ENCODE results near the gene TGM2. TPM values are rescaled to one million over a fixed set of nuclear protein-coding genes. Genes with fewer than 3 reads are reported as not detected.

TGM2 gene
- total and polyA plus RNA-seq, 7 donors, result 6.5 to 104 (median 20.7) TPM

DNA sequence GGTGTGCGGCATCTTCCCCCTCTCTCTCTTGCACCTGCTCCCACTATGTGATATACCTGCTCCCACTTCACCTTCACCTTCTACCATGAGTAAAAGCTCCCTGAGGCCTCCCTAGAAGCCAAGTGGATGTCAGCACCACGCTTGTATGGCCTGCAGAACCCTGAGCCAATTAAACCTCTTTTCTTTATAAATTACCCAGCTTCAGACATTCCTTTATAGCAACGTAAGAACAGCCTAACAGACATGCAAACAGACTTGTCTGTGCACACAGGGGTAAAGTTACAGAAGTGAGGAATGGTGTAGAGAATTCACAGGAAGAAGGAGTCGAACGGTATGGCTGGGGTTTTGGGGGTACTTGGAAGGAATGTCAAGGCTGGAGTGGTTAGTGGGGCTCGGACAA is 14.8 kb upstream of the TGM2 start:
- no peak for TF ChIP-seq POLR2AphosphoS5 (IDR thresholded peaks at IDR 0.05)
- TF ChIP-seq, protein P1, sequence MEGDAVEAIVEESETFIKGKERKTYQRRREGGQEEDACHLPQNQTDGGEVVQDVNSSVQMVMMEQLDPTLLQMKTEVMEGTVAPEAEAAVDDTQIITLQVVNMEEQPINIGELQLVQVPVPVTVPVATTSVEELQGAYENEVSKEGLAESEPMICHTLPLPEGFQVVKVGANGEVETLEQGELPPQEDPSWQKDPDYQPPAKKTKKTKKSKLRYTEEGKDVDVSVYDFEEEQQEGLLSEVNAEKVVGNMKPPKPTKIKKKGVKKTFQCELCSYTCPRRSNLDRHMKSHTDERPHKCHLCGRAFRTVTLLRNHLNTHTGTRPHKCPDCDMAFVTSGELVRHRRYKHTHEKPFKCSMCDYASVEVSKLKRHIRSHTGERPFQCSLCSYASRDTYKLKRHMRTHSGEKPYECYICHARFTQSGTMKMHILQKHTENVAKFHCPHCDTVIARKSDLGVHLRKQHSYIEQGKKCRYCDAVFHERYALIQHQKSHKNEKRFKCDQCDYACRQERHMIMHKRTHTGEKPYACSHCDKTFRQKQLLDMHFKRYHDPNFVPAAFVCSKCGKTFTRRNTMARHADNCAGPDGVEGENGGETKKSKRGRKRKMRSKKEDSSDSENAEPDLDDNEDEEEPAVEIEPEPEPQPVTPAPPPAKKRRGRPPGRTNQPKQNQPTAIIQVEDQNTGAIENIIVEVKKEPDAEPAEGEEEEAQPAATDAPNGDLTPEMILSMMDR (IDR thresholded peaks at IDR 0.05), result no peak
- TF ChIP-seq POLR2A (IDR thresholded peaks at IDR 0.05), result no peak
- TF ChIP-seq EP300 (IDR thresholded peaks at IDR 0.05), result no peak
- intact Hi-C loops (cut with DNase I), result no loop called here

DNA sequence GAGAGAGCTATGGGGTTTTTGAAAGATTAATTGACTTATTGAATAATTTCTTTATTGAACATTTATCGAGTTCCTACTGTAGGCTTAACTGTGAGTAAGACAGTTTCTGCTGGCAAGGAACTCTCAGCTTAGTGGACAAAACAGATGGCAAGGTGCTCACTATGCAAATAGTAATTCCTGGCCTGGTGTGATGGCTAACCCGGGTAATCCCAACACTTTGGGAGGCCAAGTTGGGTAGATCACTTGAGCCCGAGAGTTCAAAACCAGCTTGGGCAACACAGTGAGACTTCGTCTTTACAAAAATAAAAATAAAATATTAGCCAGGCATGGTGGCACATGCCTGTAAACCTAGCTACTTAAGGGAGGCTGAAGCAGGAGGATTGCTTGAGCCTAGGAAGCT is 13.5 kb upstream of the TGM2 start:
- Histone ChIP-seq H3K4me1 (peaks cover 0 to under 1% (median 0%) of the 10 kb centered on the region in 4 donors), H3K27ac (no peak overlapping the region), H3K36me3 (no peaks in the 10 kb centered on the region), H3K4me3 (no peak overlapping the region), H3K27me3 (no peaks in the 10 kb centered on the region), H3K9me3 (no peaks in the 10 kb centered on the region)
- TF ChIP-seq, protein P1 (IDR thresholded peaks at IDR 0.05), result no peak
- TF ChIP-seq EP300 (IDR thresholded peaks at IDR 0.05) (no peak), POLR2A (IDR thresholded peaks at IDR 0.05) (no peak), POLR2AphosphoS5 (IDR thresholded peaks at IDR 0.05) (no peak)
- intact Hi-C loops (cut with DNase I), result no loop called here
- WGBS, 2 donors, result 80 to 92% methylated on average over 4 of the region's 4 CpGs
- DNase-seq, result peak; percentile 13

More for the DNA sequence above, 14.8 kb upstream of the TGM2 start:
- Histone ChIP-seq H3K4me1 (no peaks in the 10 kb centered on the region), H3K9me3 (no peaks in the 10 kb centered on the region), H3K27ac (no peak overlapping the region), H3K4me3 (no peak overlapping the region), H3K27me3 (no peaks in the 10 kb centered on the region), H3K36me3 (no peaks in the 10 kb centered on the region)
- 53 to 68% methylated on average over 6 of the region's 6 CpGs for WGBS, 2 donors
- DNase-seq, result no peak

DNA sequence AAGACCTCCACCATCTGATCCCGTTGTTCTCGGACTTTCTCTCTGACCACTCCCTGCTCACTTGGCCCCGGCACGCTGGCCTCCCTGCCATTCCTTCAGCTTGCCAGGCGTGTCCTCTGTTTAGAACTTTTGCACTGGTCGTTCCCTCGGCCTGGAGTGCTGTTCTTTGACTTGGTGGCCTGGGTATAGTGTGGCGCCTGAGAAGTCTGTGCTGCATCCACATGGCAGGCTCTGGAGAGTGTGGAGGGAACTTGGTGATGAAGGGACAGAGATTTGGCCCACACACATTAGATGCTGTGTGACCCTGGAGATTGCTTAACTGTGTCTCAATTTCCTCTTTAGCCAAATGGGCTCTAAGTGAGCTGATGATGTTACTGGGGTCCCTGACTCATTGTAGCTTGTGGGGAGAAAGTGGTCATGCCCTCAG is 13.0 kb upstream of the TGM2 start:
- Histone ChIP-seq H3K9me3 (no peaks in the 10 kb centered on the region), H3K4me3 (no peak overlapping the region), H3K4me1 (peaks cover 0 to 6% (median 0%) of the 10 kb centered on the region in 4 donors), H3K36me3 (no peaks in the 10 kb centered on the region), H3K27me3 (no peaks in the 10 kb centered on the region), H3K27ac (no peak overlapping the region)
- 53 to 72% methylated on average over 8 of the region's 8 CpGs for WGBS, 2 donors
- TF ChIP-seq, protein P1 (IDR thresholded peaks at IDR 0.05), result no peak
- TF ChIP-seq POLR2A (IDR thresholded peaks at IDR 0.05) (no peak), POLR2AphosphoS5 (IDR thresholded peaks at IDR 0.05) (no peak), EP300 (IDR thresholded peaks at IDR 0.05) (no peak)
- peak; percentile 50 for DNase-seq
- intact Hi-C loops (cut with DNase I), result no loop called here

DNA sequence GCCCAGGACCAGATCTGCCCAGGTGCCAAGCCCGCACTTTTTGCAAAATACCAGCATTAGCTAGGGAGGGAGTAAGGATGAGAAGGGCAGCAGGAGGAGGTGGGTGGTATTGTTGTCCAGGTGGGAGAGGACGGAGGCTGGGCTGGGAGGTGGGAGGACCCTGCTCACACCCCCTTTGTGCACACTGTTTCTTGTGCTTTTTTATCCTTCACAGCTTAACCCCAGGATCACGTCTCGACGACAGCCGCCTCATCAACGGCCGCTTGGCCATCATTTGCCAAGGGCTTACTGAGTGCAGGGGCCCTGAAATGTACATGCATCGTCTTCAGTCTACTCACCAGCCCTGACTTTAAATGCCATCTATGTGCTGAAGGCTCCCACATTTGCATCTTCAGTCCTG is 12.1 kb upstream of the TGM2 start:
- peak; percentile 32 for DNase-seq

More for the DNA sequence above, 12.1 kb upstream of the TGM2 start:
- H3K4me3 ChIP-seq, result no peak overlapping the region
- H3K27ac ChIP-seq, result no peak overlapping the region
- no peaks in the 10 kb centered on the region for H3K36me3 ChIP-seq
- peaks cover 0 to 6% (median 0%) of the 10 kb centered on the region in 4 donors for H3K4me1 ChIP-seq
- no peaks in the 10 kb centered on the region for H3K27me3 ChIP-seq
- TF ChIP-seq POLR2A (IDR thresholded peaks at IDR 0.05) (no peak), EP300 (IDR thresholded peaks at IDR 0.05) (no peak), POLR2AphosphoS5 (IDR thresholded peaks at IDR 0.05) (no peak)
- TF ChIP-seq, protein P1 (IDR thresholded peaks at IDR 0.05), result no peak
- intact Hi-C loops (cut with DNase I), result no loop called here
- 82 to 86% methylated on average over 9 of the region's 9 CpGs for WGBS, 2 donors
- no peaks in the 10 kb centered on the region for H3K9me3 ChIP-seq
